HG03060 (cell line): ENCODE results near the gene CA7.

Experiments used
- ATAC-seq: cut with Tn5 transposase; IDR thresholded peaks from one replicate; pipeline ENCODE4 v1.9.1; 2021; ENCODE audit warnings: low read depth, moderate number of reproducible peaks; ENCODE audit not compliant: unreplicated experiment

CA7 gene

GRCh38 chr16:66844342-66845079 lies at the start of gene CA7:
Gene CA7 (plus strand): TSS chr16:66844414. CDS start chr16:66844488, 74 bp downstream.
- no peak for ATAC-seq

GRCh38 chr16:66798161-66798560 lies 46.1 kb upstream of the CA7 start:
- no peak for ATAC-seq

GRCh38 chr16:66800856-66801255 lies 43.4 kb upstream of the CA7 start:
- ATAC-seq: no peak

- ATAC-seq: no peak
These were observed 42.7 kb upstream of the CA7 start, which contains the start of gene TERB1 for GRCh38 chr16:66801320-66802105. Gene TERB1 (minus strand): TSS chr16:66801584. CDS start chr16:66796798, 4,786 bp downstream.

- no peak for ATAC-seq
These were observed 42.1 kb upstream of the CA7 start for GRCh38 chr16:66802159-66802558.

- no peak for ATAC-seq
These were observed 34.4 kb upstream of the CA7 start for GRCh38 chr16:66809765-66810164.

GRCh38 chr16:66810391-66810790 lies 33.8 kb upstream of the CA7 start:
- no peak for ATAC-seq

- no peak for ATAC-seq
These were observed 33.2 kb upstream of the CA7 start for GRCh38 chr16:66811043-66811442.

- ATAC-seq: no peak
These were observed 29.5 kb upstream of the CA7 start for GRCh38 chr16:66814734-66815133.

GRCh38 chr16:66824006-66824405 lies 20.2 kb upstream of the CA7 start:
- no peak for ATAC-seq

- peak; percentile 72 for ATAC-seq
These were observed 13.5 kb upstream of the CA7 start, which contains the start of gene NAE1 for GRCh38 chr16:66830422-66831404. Gene NAE1 (minus strand): TSS chr16:66830976. CDS start chr16:66830899, 77 bp downstream.

GRCh38 chr16:66832190-66832589 lies 12.0 kb upstream of the CA7 start:
- no peak for ATAC-seq

GRCh38 chr16:66832661-66833305 lies 11.4 kb upstream of the CA7 start:
- ATAC-seq: no peak

GRCh38 chr16:66834746-66835145 lies 9.5 kb upstream of the CA7 start:
- no peak for ATAC-seq

- no peak for ATAC-seq
These were observed 3.3 kb upstream of the CA7 start for GRCh38 chr16:66840883-66841282.

- no peak for ATAC-seq
These were observed 2.8 kb upstream of the CA7 start for GRCh38 chr16:66841366-66841765.

GRCh38 chr16:66842765-66843164 lies 1.4 kb upstream of the CA7 start:
- no peak for ATAC-seq

GRCh38 chr16:66843191-66843590 lies 1.0 kb upstream of the CA7 start:
- ATAC-seq: no peak

- ATAC-seq: no peak
These were observed 239 bp upstream of the CA7 start for GRCh38 chr16:66844009-66844341.

GRCh38 chr16:66845080-66845410 lies 831 bp downstream of the CA7 start:
- ATAC-seq: no peak
